Natural killer cell treated with Interleukin-12 subunit alpha and Interleukin-12 subunit beta and Interleukin-15 and Interleukin-18, amount 100 ng/mL, for 72 hours (primary cell): ENCODE data around the gene QSOX1. TPM values are rescaled to one million over a fixed set of nuclear protein-coding genes. Genes with fewer than 3 reads are reported as not detected.

Experiments
- ATAC-seq, 2 donors: fragments of 150-1000 bp; cut with Tn5 transposase in 1 of 2; sonication (Bioruptor Pico), chemical (Tn5 transposase) in 1 of 2; 2 replicates each; pipeline ENCODE4 v1.10.0; 2021
- DNase-seq: peaks from one replicate; pipeline ENCODE4 v3.0.0; 2022; ENCODE audit warnings: low spot score
- H3K27ac Mint-ChIP-seq, 2 donors: 1 replicate in 1 of 2; 2 replicates in 1 of 2; pipeline ENCODE4 v1.8.0; 2022; ENCODE audit warnings: mixed read lengths in 2 of 2, mild to moderate bottlenecking in 1 of 2, moderate library complexity in 1 of 2
- H3K27me3 Mint-ChIP-seq, 2 donors: 1 replicate in 1 of 2; 2 replicates in 1 of 2; pipeline ENCODE4 v1.8.0; 2022; ENCODE audit warnings: mixed read lengths in 2 of 2
- H3K36me3 Mint-ChIP-seq: one replicate; pipeline ENCODE4 v1.8.0; 2022; ENCODE audit warnings: mixed read lengths
- H3K4me1 Mint-ChIP-seq, 2 donors: 1 replicate in 1 of 2; 2 replicates in 1 of 2; pipeline ENCODE4 v1.8.0; 2022; ENCODE audit warnings: low read depth in 2 of 2, mixed read lengths in 2 of 2, mild to moderate bottlenecking in 1 of 2
- H3K4me3 Mint-ChIP-seq: one replicate; pipeline ENCODE4 v1.8.0; 2022; ENCODE audit warnings: mixed read lengths
- H3K9me3 Mint-ChIP-seq: 2 replicates; pipeline ENCODE4 v1.8.0; 2022; ENCODE audit warnings: mixed read lengths
- total RNA-seq, 2 donors: library from RNA; stranded (reverse); gene quantifications; one replicate each; pipeline ENCODE4 v1.2.3, GENCODE V29; 2022

The QSOX1 gene
- total RNA-seq, 2 donors from 2014 or later = 39.1 to 60.3 TPM

DNA sequence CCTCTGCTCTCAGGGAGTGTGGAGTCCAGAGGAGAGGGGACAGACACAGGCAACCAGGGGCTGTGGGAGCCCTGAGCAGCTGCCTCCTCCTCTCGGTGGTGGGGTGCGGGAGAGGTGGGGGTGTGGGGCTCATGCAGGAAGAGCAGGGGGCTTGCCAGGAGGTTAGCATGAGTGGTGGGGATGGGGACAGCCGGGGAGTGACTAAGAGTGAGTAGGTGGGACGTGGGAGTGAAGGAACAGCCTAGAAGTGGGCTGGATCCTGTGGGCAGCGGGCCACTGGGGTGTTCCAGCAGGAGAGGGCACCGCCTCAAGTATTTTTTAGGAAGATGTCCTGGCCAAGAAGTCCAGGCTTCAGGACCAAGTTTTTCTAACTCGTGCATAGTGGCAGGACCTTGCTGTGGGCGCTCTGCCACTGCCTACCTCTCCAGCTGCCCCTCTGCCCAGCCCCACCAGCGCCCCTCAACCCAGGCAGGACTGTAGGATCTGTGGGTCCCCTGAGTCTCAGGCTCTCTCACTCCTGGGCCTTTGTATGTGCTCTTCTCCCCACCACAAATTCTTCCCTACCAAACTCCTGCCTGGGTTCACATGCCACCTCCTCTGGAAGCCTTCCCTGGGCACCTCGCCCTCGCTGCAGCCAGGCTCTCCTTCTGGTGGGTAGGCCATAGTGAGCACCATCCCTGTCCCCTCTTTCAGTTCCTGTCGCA, 56.6 kb downstream of the QSOX1 start:
- no peaks in the 10 kb centered on the region for H3K36me3 Mint-ChIP-seq
- H3K27ac Mint-ChIP-seq = no peak overlapping the region
- H3K27me3 Mint-ChIP-seq = no peaks in the 10 kb centered on the region
- peaks cover 8 to 9% of the 10 kb centered on the region in 2 donors for H3K4me1 Mint-ChIP-seq
- ATAC-seq = no peak
- DNase-seq = no peak
- no peaks in the 10 kb centered on the region for H3K9me3 Mint-ChIP-seq
- no peak overlapping the region for H3K4me3 Mint-ChIP-seq

DNA sequence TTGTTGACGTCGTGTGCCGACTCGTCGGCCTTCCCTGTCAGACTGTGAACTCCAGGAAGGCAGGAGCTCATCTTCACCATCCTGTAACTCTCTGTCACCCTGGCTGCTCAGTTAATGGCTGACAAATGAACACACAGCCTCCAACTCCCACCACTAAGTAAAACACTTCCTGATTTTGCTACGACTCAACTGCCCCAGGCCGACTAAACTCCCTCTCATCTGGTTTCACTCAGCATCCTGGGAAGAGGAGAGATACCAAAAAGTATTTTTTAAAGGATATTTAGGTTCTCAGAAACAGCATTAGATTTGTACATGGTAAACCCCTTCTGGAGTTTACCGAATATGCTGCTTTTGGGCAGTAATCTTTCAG, 57.2 kb downstream of the QSOX1 start:
- ATAC-seq = no peak
- Mint-ChIP-seq H3K4me3 (no peak overlapping the region), H3K36me3 (no peaks in the 10 kb centered on the region), H3K9me3 (no peaks in the 10 kb centered on the region), H3K4me1 (peaks cover 8 to 9% of the 10 kb centered on the region in 2 donors), H3K27me3 (no peaks in the 10 kb centered on the region), H3K27ac (no peak overlapping the region)
- DNase-seq = no peak

DNA sequence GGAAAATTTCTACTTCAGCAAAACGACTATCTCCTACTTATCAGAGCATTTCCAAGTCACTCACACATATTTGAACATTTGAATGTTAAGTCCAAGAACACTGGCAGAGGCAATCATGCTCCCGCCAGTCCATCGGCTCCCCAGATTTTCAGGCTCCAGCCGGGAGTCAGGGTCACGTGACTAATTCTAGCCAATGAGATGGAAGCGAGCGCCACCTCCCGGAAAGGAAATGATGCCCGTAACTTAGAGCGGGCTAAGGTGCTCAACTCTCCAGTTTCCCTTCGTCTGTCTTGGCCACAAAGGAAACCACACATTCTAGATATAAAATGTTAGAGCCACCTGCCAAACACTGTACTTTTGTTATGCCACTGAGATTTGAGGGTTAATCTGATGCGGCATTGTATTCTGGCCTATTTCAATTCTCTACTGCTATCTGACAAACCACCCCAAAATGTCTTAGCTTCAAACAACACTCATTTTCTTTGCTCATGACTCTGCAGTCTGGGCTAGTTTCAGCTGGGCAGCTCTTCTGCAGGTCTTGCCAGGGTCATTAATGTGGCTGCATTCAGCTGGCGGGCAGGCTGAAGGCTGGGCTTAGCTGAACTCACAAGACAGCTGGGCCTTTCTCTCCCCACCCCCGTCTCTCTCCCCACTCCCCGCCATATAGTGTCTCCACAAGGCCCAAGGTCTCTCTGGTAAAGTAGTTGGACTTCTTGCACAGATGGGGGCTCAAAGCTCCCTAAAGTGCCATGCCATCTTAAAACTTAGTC, 58.9 kb downstream of the QSOX1 start:
- DNase-seq (no peak), ATAC-seq (peak; percentile 55 to 59)
- H3K9me3 Mint-ChIP-seq = no peaks in the 10 kb centered on the region
- H3K27ac Mint-ChIP-seq = peak overlapping the region in 1 of 2 donors; percentile 33
- no peaks in the 10 kb centered on the region for H3K36me3 Mint-ChIP-seq
- H3K27me3 Mint-ChIP-seq = no peaks in the 10 kb centered on the region
- peaks cover 8 to 9% of the 10 kb centered on the region in 2 donors for H3K4me1 Mint-ChIP-seq
- H3K4me3 Mint-ChIP-seq = peak overlapping the region; percentile 44

GRCh38 chr1:180215856-180216625, 61.4 kb downstream of the QSOX1 start:
- no peak overlapping the region for H3K27ac Mint-ChIP-seq
- H3K27me3 Mint-ChIP-seq = no peaks in the 10 kb centered on the region
- DNase-seq (no peak), ATAC-seq (no peak)
- peaks cover 8 to 9% of the 10 kb centered on the region in 2 donors for H3K4me1 Mint-ChIP-seq
- no peak overlapping the region for H3K4me3 Mint-ChIP-seq
- H3K36me3 Mint-ChIP-seq = no peaks in the 10 kb centered on the region
- H3K9me3 Mint-ChIP-seq = no peaks in the 10 kb centered on the region

DNA sequence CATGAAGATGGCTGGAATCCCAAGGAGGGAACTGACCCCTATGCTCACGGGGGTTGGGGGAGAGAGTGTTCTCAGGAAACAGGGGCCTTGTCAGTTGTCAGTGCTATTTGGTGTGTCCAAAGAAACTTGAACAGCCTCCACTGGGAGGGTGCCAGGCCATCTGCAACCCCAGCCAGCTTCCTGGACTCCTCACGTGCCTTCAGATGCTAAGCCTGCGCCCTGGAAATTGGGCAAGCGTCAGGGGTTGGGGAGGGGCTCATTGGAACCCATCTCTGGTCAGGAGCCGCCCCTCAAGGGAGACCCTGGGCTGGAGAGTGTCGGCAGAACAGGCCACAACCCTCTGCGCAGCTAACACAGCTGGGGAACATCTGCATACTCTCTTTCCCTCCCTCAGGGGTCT, 62.3 kb downstream of the QSOX1 start:
- Mint-ChIP-seq H3K9me3 (no peaks in the 10 kb centered on the region), H3K4me3 (no peak overlapping the region), H3K4me1 (peaks cover 8 to 9% of the 10 kb centered on the region in 2 donors), H3K27me3 (peaks cover 0 to 4% of the 10 kb centered on the region in 2 donors), H3K27ac (no peak overlapping the region), H3K36me3 (no peaks in the 10 kb centered on the region)
- ATAC-seq (no peak), DNase-seq (no peak)

GRCh38 chr1:180218806-180219765, 64.4 kb downstream of the QSOX1 start:
- Mint-ChIP-seq H3K27me3 (peaks cover 7 to 22% of the 10 kb centered on the region in 2 donors), H3K27ac (no peak overlapping the region), H3K9me3 (no peaks in the 10 kb centered on the region), H3K4me1 (no peaks in the 10 kb centered on the region), H3K4me3 (no peak overlapping the region), H3K36me3 (no peaks in the 10 kb centered on the region)
- no peak for ATAC-seq
- no peak for DNase-seq

DNA sequence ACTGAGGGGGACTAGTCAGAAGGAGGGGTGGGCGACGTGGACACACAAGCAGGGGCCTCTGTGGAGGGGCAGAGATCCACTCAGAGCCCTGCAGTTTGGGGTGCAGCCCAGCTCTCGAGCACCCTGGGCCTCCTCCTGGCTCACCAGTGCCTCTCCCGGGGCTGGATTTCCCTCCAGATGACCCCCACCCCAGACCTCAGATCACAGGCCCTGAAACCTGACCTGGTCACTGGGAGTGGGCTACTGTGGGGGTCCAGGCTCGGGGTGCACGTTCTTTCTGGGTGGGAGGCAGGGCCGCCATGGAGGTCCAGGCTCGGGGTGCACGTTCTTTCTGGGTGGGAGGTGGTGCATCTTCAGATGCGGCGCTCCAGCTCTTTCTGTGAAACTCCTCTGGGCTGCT, 65.1 kb downstream of the QSOX1 start:
- no peak for DNase-seq
- H3K9me3 Mint-ChIP-seq = no peaks in the 10 kb centered on the region
- H3K27ac Mint-ChIP-seq = no peak overlapping the region
- H3K36me3 Mint-ChIP-seq = no peaks in the 10 kb centered on the region
- peaks cover 11 to 26% of the 10 kb centered on the region in 2 donors for H3K27me3 Mint-ChIP-seq
- no peak for ATAC-seq
- H3K4me3 Mint-ChIP-seq = no peak overlapping the region
- no peaks in the 10 kb centered on the region for H3K4me1 Mint-ChIP-seq

GRCh38 chr1:180221462-180221861, 66.8 kb downstream of the QSOX1 start:
- Mint-ChIP-seq H3K36me3 (no peaks in the 10 kb centered on the region), H3K9me3 (no peaks in the 10 kb centered on the region), H3K27me3 (peaks cover 19 to 33% of the 10 kb centered on the region in 2 donors), H3K4me3 (no peak overlapping the region), H3K27ac (no peak overlapping the region), H3K4me1 (no peaks in the 10 kb centered on the region)
- no peak for DNase-seq
- no peak for ATAC-seq

- Mint-ChIP-seq H3K4me3 (no peak overlapping the region), H3K36me3 (no peaks in the 10 kb centered on the region), H3K4me1 (peaks cover 0 to 2% of the 10 kb centered on the region in 2 donors), H3K27me3 (peaks cover 29 to 48% of the 10 kb centered on the region in 2 donors), H3K9me3 (no peaks in the 10 kb centered on the region), H3K27ac (no peak overlapping the region)
- ATAC-seq (no peak), DNase-seq (no peak)
Observed at GRCh38 chr1:180224902-180225301, 70.2 kb downstream of the QSOX1 start.

DNA sequence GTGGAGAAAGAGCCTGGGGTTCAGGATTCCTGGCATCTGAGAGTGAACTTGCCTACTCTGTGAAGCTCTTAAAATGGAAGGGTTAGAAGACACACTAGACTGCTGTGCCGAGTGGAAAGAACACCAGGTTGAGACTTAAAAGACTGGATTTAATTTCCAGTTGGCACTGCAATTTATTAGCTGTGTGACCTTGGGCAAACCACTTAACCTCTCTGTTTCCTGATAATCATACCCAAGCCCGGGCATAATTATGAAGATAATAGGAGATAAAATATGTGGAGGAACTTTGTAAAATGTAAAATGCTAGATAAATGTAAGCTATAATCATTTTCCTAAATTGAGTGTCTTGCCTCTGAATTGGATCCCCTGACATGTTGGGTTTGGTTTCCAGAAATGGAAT, 70.7 kb downstream of the QSOX1 start:
- Mint-ChIP-seq H3K4me3 (no peak overlapping the region), H3K9me3 (no peaks in the 10 kb centered on the region), H3K36me3 (no peaks in the 10 kb centered on the region), H3K4me1 (peaks cover 0 to 2% of the 10 kb centered on the region in 2 donors), H3K27me3 (peaks cover 29 to 48% of the 10 kb centered on the region in 2 donors), H3K27ac (no peak overlapping the region)
- ATAC-seq (no peak), DNase-seq (no peak)

- Mint-ChIP-seq H3K27ac (no peak overlapping the region), H3K36me3 (no peaks in the 10 kb centered on the region), H3K27me3 (peaks cover 30 to 43% of the 10 kb centered on the region in 2 donors)
Observed at GRCh38 chr1:180227861-180228647, 73.4 kb downstream of the QSOX1 start.

DNA sequence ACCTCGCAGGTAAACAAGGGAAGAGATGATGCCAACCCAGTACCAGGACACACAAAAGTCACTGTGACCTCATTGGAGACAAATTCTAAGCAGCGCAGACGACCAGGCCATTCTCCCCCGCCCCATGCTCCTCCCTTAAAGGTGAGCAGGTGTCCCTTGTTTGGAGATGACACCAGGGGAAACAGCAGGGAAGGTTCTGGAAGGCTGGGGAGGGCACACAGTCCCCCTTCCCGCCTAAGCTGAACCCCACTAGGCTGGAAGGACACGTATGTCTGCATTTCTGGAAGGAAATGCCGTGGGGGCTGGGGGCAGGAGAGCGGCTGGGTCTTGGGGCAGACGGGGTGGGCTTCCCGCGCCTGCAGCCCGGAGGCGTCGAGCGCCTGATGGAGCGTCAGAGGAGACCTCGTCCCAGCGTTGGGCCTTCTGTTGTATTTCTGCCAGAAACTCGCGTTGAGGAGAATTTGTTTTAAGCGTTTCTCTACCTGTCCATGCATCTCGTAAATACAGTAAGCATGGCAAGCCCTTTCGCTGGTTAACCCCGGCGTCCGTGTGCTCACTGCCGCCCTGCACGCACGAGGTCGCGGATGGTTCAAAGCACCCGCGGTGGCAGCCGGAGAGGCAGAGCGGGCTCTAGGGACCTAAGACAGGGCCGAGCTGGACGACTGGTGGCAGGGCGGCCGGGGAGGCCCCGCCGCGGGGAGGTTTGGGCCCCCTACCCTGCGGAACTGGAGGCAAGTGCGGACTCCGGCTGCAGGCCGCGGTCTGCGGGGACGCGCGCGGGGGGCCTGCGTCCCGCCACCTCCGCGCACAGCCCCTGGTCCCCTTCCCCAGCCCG, 74.2 kb downstream of the QSOX1 start:
- no peaks in the 10 kb centered on the region for H3K36me3 Mint-ChIP-seq
- H3K4me1 Mint-ChIP-seq = peaks cover 0 to 7% of the 10 kb centered on the region in 2 donors
- ATAC-seq (peak; percentile 7 to 10), DNase-seq (no peak)
- peak overlapping the region; percentile 65 for H3K4me3 Mint-ChIP-seq
- no peaks in the 10 kb centered on the region for H3K9me3 Mint-ChIP-seq
- H3K27ac Mint-ChIP-seq = no peak overlapping the region
- H3K27me3 Mint-ChIP-seq = peaks cover 35 to 42% of the 10 kb centered on the region in 2 donors

More at GRCh38 chr1:180227861-180228647, 73.4 kb downstream of the QSOX1 start:
- Mint-ChIP-seq H3K4me1 (peaks cover 0 to 7% of the 10 kb centered on the region in 2 donors), H3K9me3 (no peaks in the 10 kb centered on the region), H3K4me3 (no peak overlapping the region)
- DNase-seq (no peak), ATAC-seq (no peak)
